Stimulated activated CD4-positive, alpha-beta T cell treated with anti-CD3 and anti-CD28 coated beads, Interleukin-2, amount 100 ng/mL, for 24 hours (primary cell): ENCODE data around the gene FAM89B.
"Not testable (repeated sequence)": the region's sequence is repeated elsewhere in the genome, so short reads cannot be mapped to it uniquely, and the experiment has no call there.

Source experiments
- DNase-seq, 2 donors: peaks; one replicate each; pipeline ENCODE4 v3.0.0-alpha.2; 2020

Gene FAM89B

GRCh38 chr11:65572356-65573051 lies at the start of gene FAM89B:
FAM89B (plus strand) TSS chr11:65572538; CDS start chr11:65572670, 132 bp downstream.
- DNase-seq = peak; percentile 91 to 93

DNA sequence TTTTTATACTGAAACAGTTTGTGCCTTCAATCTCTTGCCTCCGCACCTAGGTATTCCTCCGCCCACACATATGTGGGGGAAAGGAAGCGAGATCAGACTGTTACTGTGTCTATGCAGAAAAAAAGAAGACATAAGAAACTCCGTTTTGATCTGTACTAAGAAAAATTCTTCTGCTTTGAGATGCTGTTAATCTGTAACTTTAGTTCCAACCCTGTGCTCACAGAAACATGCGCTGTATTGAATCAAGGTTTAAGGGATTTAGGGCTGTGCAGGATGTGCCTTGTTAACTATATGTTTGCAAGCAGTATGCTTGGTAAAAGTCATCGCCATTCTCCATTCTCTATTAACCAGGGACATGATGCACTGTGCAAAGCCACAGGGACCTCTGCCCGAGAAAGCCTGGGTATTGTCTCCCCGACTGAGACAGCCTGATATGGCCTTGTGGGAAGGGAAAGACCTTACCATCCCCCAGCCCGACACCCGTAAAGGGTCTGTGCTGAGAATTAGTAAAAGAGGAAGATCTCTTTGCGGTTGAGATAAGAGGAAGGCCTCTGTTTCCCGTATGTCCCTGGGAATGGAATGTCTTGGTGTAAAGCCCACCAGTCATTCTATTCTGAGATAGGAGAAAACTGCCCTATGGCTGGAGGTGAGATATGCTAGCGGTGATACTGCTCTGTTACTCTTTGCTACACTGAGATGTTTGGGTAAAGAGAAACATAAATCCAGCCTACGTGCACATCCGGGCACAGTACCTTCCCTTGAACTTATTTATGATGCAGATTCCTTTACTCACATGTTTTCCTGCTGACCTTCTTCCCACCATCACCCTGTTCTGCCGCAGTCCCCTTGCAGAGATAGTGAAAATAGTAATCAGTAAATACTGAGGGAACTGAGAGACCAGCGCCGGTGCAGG lies 49.4 kb upstream of the FAM89B start:
- DNase-seq = not testable (repeated sequence)

- not testable (repeated sequence) for DNase-seq
These were observed 48.7 kb upstream of the FAM89B start for GRCh38 chr11:65523631-65523968.

- DNase-seq = no peak
These were observed 48.2 kb upstream of the FAM89B start for GRCh38 chr11:65524014-65524740.

GRCh38 chr11:65524741-65525545 lies 47.4 kb upstream of the FAM89B start, which contains the start of gene SCYL1:
SCYL1 (plus strand) TSS chr11:65525083; CDS start chr11:65525154, 71 bp downstream.
- peak; percentile 78 to 81 for DNase-seq

- DNase-seq = no peak
These were observed 46.5 kb upstream of the FAM89B start for GRCh38 chr11:65525546-65526480.

GRCh38 chr11:65526744-65527143 lies 45.6 kb upstream of the FAM89B start:
- DNase-seq = no peak

- no peak for DNase-seq
These were observed 43.5 kb upstream of the FAM89B start for GRCh38 chr11:65528819-65529350.

- no peak for DNase-seq
These were observed 42.7 kb upstream of the FAM89B start for GRCh38 chr11:65529475-65530156.

- DNase-seq = no peak
These were observed 42.2 kb upstream of the FAM89B start for GRCh38 chr11:65530157-65530496.

- DNase-seq = no peak
These were observed 39.8 kb upstream of the FAM89B start for GRCh38 chr11:65532388-65533064.

- no peak for DNase-seq
These were observed 37.2 kb upstream of the FAM89B start for GRCh38 chr11:65535102-65535501.

DNA sequence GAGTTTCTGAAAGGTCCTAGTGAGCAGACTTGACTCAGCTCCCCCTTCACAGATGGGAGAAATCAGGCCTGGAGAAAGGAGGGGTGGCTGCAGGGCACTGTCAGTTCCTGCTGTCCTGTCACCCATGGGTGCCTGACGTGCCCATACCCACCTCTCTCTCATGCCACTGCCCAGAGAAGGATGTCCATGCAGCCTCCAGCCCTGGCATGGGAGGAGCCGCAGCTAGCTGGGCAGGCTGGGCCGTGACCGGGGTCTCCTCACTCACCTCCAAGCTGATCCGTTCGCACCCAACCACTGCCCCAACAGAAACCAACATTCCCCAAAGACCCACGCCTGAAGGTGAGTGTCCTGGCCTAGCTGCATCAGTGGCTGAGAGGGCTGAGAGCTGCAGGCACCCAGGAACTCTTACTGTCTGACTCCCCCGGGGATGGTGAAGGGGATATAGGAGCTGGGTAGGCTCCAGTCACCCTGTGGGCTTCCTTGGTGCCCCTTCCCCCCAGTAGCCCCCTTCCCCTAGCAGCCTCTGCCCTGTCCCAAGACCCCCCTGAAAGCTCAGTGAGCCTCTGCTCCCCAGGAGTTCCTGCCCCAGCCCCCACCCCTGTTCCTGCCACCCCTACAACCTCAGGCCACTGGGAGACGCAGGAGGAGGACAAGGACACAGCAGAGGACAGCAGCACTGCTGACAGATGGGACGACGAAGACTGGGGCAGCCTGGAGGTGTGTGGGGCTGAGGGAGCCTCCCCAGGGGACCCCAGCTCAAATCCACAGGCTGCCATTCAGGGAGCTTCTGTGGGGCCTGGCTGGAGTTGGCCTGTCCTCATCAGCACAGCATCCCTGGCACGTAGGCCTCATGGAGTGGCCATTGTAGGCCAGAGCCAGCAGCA lies 35.7 kb upstream of the FAM89B start:
- DNase-seq = no peak

DNA sequence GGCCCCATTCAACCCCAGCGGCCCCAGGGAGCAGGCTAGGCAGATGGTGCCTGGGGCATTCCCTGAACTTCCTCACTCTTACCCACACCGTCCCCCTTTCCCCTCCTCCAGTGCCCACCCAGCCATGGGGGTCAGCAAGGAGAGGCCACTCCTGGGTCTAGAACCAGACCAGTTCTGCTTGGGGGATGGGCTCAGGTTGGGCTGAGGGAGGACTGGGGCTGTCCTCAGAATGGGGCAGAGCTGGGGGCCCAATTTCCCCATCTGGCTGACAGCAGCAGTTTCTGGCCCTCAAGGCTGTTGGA lies 35.1 kb upstream of the FAM89B start:
- no peak for DNase-seq

GRCh38 chr11:65537620-65538231 lies 34.6 kb upstream of the FAM89B start:
- DNase-seq = no peak

GRCh38 chr11:65538232-65538914 lies 34.0 kb upstream of the FAM89B start:
- no peak for DNase-seq

DNA sequence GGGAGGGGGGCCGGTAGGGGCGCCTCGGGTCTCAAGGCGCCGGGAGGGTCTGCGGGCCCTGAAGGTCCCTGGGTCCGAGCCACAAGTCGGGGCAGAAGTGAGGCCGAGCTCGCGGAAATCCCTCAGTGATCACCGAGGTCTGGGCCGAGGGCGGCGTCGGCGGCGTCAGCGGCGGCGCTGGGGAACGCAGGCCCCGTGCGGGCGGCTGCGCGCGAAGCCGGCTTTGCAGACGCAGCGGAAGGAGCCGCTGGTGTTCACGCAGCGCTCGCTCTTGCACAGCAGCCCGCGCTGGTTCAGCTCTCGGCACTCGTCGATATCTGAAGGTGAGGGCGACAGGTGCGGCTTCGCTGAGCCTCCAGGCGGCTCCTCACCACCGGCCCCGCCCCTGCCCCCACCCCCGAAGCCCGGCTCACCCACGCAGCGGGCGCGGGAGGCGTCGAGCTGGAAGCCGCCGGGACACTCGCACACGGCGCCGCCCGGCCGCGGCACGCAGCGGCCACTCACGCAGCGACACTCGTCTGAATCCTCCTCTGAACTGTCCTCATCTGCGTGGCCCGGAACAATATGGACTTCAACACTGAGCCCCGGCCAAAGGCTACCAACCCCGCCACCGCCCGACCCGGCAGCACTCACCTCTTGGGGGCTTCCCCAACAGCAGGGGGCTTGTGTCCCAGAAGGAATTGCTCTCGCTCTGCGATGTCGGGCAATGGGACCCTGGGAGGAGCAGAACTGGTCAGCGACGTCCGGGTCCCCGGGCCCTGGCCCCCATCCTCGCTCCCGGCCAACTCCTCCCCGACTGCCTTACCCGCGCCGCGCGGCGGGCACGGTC lies 33.2 kb upstream of the FAM89B start:
- no peak for DNase-seq
